GM12874 (cell line): ENCODE data around the gene MAP7D3.

ENCODE experiments used
- CTCF ChIP-seq: IDR thresholded peaks from 2 replicates; pipeline ENCODE4 v1.5.1; 2011; ENCODE audit warnings: low read depth, mild to moderate bottlenecking, control low read depth, low read length, moderate library complexity; ENCODE audit not compliant: insufficient read depth

MAP7D3 gene

GRCh38 chrX:136190038-136190713 is 61.0 kb downstream of the MAP7D3 start:
- no peak for TF ChIP-seq CTCF

DNA sequence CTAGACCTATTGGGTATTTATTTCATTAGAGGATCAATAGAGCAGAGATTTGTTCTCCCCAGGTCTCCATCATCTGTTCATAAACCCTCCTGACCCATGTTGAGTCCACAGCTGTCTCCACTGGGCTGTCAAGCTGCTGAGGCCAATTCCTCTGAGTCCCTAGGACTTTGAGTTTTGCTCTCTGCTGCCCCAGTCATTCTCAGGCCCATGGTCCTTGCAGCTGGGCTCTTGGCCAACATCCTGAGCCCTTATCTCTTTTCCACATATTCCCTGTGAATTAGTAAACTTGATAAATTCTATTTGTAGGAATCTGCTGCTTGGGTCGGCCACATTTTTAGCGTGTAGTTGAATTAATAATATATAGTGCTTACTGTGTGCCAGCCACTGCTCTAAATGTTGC is 62.0 kb downstream of the MAP7D3 start:
- TF ChIP-seq CTCF: no peak

DNA sequence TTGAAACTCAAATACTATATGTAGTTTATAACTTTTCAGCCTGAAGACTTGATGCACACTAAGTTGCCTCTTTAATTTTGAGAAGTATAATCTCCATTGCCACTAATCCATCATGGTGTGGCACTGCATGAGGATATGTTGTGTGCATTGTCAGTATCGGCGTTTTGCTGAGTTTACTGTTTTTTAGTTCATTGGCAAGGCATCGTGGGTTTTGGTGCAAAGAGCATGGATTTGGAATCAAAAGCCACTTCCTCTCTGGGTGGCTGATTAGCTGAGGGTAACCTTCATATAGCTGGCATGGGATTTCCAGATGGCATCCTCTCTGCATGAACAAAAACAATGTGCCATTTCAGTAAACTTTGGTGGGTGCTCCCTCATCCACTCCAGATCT is 65.2 kb downstream of the MAP7D3 start:
- no peak for TF ChIP-seq CTCF

DNA sequence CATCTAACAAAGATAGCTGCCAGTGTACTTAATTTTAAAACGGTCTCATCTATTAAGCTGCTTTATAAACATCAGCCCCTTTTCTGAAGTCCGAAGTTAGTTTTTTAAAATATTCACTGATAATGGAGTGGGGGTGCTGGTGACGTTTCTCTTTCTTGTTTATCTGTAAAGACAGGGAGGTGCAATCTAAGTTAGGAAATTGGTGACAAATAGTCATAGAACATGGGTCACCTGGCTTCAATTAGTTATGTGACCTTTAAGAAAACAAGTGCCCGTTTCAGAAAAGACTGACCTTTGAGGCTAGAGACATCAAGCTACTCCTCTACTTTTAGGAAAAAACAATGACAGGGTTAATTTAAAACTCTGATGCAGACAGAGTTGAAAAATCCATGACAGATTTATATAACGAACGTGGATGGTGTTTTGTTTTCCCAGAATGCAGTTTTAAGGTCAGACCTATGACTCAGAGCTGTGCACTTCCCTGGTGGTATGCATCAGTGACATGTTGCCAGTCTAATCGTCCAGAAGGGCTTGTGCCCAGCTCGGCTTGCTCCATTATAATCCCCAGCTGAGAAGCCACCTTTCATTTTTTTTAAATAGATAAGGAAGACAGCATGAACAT is 65.7 kb downstream of the MAP7D3 start:
- TF ChIP-seq CTCF: no peak

DNA sequence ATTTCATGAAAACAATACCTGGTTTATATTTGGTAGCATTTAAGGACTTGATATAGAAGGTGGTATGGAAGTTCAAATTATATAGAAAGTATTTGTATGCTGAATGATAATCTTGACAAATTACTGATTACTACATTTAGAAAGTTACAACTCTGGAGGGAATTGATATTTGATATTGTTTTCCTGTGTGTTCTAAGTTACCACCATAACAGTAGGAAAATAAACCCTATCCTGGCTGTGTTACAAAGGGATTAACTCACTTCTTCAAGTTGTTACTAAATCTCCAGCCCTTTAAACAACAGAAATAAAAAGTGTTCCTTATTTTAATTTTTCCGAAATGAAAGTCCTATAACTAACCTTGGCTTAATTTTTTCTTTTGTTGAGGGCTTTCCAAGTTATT is 67.3 kb downstream of the MAP7D3 start:
- TF ChIP-seq CTCF: no peak

GRCh38 chrX:136183172-136183571 is 68.0 kb downstream of the MAP7D3 start:
- no peak for TF ChIP-seq CTCF

DNA sequence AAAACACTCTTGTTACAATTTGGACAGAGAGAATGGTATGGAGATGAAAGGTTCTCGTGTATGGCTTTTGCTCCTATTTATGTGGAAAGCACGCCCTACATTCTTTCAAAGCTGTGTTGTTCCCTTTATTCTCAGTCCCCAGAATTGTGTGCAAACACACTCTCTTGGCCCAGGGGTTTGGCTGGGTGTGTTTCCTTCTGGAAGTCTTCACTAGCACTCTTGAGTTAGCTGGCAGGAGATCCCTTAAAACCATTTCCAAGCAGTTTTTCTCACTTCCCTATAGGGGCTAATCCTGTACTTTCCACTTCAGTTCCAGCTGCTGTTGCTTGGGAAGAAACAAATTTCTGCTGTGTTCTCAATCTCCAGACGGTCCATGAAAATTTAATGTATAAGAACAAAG is 68.8 kb downstream of the MAP7D3 start:
- no peak for TF ChIP-seq CTCF
